ENCODE data around the gene MAGI2.

- no peak for TF ChIP-seq CTCF (IDR thresholded peaks at IDR 0.05 in 4 of 5, conservative IDR thresholded peaks at IDR 0.05 in 1 of 5)
- no peak for TF ChIP-seq POLR2A (IDR thresholded peaks at IDR 0.05)
Observed at GRCh38 chr7:78184299-78184698, 1269.2 kb downstream of the MAGI2 start.
